Femur (tissue), 1 donor: ENCODE results near the gene SPEM3.

ENCODE experiments used
- DNase-seq: peaks from one replicate; pipeline ENCODE4 v3.0.0-alpha.2; 2017

The SPEM3 gene

GRCh38 chr17:7403977-7404736 is 24.5 kb upstream of the SPEM3 start, which contains the start of gene TMEM256:
TMEM256 (minus strand) TSS chr17:7404097; CDS start chr17:7404084, 13 bp downstream.
- peak; percentile 100 for DNase-seq

- DNase-seq, result peak; percentile 79
These were observed 23.8 kb upstream of the SPEM3 start for GRCh38 chr17:7404737-7405349.

GRCh38 chr17:7405350-7406234 is 23.1 kb upstream of the SPEM3 start:
- DNase-seq, result no peak

GRCh38 chr17:7406235-7406825 is 22.3 kb upstream of the SPEM3 start:
- no peak for DNase-seq

- DNase-seq, result no peak
These were observed 21.6 kb upstream of the SPEM3 start for GRCh38 chr17:7407082-7407481.

- DNase-seq, result no peak
These were observed 21.0 kb upstream of the SPEM3 start, which contains the start of gene NLGN2 for GRCh38 chr17:7407485-7408251. NLGN2 (plus strand) TSS chr17:7407845; CDS start chr17:7408256, 411 bp downstream.

- DNase-seq, result no peak
These were observed 20.4 kb upstream of the SPEM3 start for GRCh38 chr17:7408252-7408727.

- DNase-seq, result no peak
These were observed 19.8 kb upstream of the SPEM3 start for GRCh38 chr17:7408863-7409262.

GRCh38 chr17:7409716-7410115 is 18.9 kb upstream of the SPEM3 start:
- DNase-seq, result no peak

GRCh38 chr17:7410634-7411426 is 17.8 kb upstream of the SPEM3 start:
- DNase-seq, result no peak

GRCh38 chr17:7411427-7411750 is 17.3 kb upstream of the SPEM3 start:
- no peak for DNase-seq

GRCh38 chr17:7413346-7413985 is 15.2 kb upstream of the SPEM3 start:
- DNase-seq, result no peak

- DNase-seq, result no peak
These were observed 13.8 kb upstream of the SPEM3 start for GRCh38 chr17:7414837-7415236.

- DNase-seq, result no peak
These were observed 12.9 kb upstream of the SPEM3 start for GRCh38 chr17:7415784-7416183.

GRCh38 chr17:7416323-7416722 is 12.3 kb upstream of the SPEM3 start:
- DNase-seq, result no peak

GRCh38 chr17:7417056-7417655 is 11.5 kb upstream of the SPEM3 start:
- DNase-seq, result no peak

- DNase-seq, result no peak
These were observed 10.0 kb upstream of the SPEM3 start for GRCh38 chr17:7418472-7419152.

GRCh38 chr17:7419819-7420610 is 8.6 kb upstream of the SPEM3 start, which contains the start of gene SPEM1:
SPEM1 (plus strand) TSS chr17:7420324; CDS start chr17:7420385, 61 bp downstream.
- DNase-seq, result no peak

GRCh38 chr17:7421186-7421585 is 7.5 kb upstream of the SPEM3 start:
- DNase-seq, result no peak
